Activated naive CD4-positive, alpha-beta T cell treated with anti-CD3 and anti-CD28 coated beads for 36 hours (primary cell): ENCODE measurements around the gene TEDC1. TPM values are rescaled to one million over a fixed set of nuclear protein-coding genes. Genes with fewer than 3 reads are reported as not detected.

ENCODE experiments used
- CTCF ChIA-PET: fragments of 350-600 bp; sonication (Branson Sonifier 250); formaldehyde crosslinking; loops from one replicate; lab custom pipeline; 2021; ENCODE audit warnings: antibody characterized with exemption; lab: Charles Lee
- DNase-seq: peaks from one replicate; pipeline ENCODE4 v3.0.0-alpha.2; 2020
- H3K27ac Mint-ChIP-seq: one replicate; pipeline ENCODE4 v1.8.0; 2021; ENCODE audit warnings: mild to moderate bottlenecking, mixed read lengths
- H3K27me3 Mint-ChIP-seq: one replicate; pipeline ENCODE4 v1.8.0; 2021; ENCODE audit warnings: low read depth, mixed read lengths
- H3K36me3 Mint-ChIP-seq: one replicate; pipeline ENCODE4 v1.8.0; 2021; ENCODE audit warnings: low read depth, mixed read lengths
- H3K4me1 Mint-ChIP-seq: one replicate; pipeline ENCODE4 v1.8.0; 2021; ENCODE audit warnings: low read depth, mixed read lengths
- H3K4me3 Mint-ChIP-seq: one replicate; pipeline ENCODE4 v1.8.0; 2021; ENCODE audit warnings: mild to moderate bottlenecking, moderate library complexity, mixed read lengths
- H3K9me3 Mint-ChIP-seq: one replicate; pipeline ENCODE4 v1.8.0; 2021; ENCODE audit warnings: mixed read lengths
- intact Hi-C: fragments of 100-400 bp; cut with micrococcal nuclease; formaldehyde crosslinking; loops from one replicate; pipeline ENCODE4 v1.15.1; 2023
- total RNA-seq, 2 experiments: library from RNA; stranded (reverse); gene quantifications; one replicate each; pipeline ENCODE4 v1.2.3, GENCODE V29; 2021

Gene TEDC1
- total RNA-seq, 2 experiments from 2014 or later = 27.8 to 28.6 TPM

DNA sequence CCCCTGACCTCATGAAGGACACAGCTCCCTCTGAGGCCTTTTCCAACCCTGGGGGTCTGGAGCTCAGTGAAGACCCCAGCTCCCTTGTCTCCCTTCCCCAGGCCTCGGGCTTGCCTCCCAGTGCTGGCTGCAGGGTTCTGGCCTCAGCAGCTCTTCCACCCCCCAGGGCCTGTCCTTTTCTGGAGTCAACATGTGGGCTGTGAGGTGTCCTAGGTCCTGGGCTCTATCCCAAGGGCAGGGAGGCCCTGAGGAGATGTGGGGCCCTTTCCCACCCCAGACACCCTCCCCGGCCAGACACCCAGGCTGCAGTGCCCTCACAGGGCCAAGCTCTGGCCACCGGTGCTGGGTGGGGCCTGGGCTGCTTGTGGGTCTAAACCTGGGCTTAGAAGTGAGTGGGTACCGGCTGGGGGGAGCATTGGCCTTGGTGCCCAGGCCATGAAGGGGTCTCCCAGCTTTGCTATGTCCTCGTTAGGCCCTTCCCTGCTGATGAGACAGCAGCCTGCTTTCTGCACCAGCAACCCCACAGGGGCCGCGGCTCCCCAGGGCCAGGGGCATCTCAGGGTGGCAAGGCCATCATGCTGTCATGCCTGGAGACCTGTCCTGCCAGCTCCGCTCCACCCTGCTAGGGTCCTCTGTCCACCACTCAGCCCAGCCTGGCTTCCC, 19.1 kb upstream of the TEDC1 start:
- Mint-ChIP-seq H3K27ac (no peak overlapping the region), H3K27me3 (peaks cover 9% of the 10 kb centered on the region), H3K36me3 (no peaks in the 10 kb centered on the region), H3K4me1 (peaks cover 8% of the 10 kb centered on the region), H3K4me3 (no peak overlapping the region), H3K9me3 (no peaks in the 10 kb centered on the region)
- no peak for DNase-seq
- CTCF ChIA-PET = interaction anchor here (1.2 to 1.3 kb wide), 2 partner anchors 10 to 17 kb away, joined by 4 to 7 read pairs; no protein-coding TSS in a partner anchor
- intact Hi-C loops = no loop called here

DNA sequence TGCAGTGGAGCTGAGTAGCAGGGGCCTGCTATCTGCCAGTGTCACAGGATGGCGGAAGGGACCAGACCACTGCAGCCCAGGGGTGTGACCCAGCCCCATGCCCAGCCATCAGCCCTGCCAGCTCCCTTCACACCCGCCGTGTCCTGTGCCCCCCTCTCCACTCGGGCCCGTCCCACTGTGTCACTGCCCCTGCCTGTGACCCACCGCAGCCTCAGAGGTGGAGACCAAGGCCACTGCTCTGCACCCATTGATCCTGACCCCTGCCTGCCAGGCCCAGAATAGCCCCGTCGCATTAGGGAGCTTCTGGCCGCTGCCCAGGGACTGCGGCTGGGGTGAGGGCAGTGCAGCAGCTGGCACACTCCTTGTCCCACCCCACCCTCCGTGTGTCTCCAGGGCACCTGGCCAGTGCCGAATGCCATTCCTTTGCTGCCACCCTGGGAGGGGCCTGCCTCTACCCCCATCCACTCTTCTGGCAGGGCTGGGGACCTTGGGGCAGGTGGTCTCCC, 18.5 kb upstream of the TEDC1 start:
- Mint-ChIP-seq H3K4me3 (no peak overlapping the region), H3K36me3 (peaks cover 2% of the 10 kb centered on the region), H3K27ac (no peak overlapping the region), H3K4me1 (peaks cover 14% of the 10 kb centered on the region), H3K27me3 (peaks cover 14% of the 10 kb centered on the region), H3K9me3 (no peaks in the 10 kb centered on the region)
- DNase-seq = no peak
- CTCF ChIA-PET = interaction anchor here (1.2 to 1.3 kb wide), 2 partner anchors 9 to 17 kb away, joined by 4 to 7 read pairs; no protein-coding TSS in a partner anchor
- intact Hi-C loops = no loop called here

DNA sequence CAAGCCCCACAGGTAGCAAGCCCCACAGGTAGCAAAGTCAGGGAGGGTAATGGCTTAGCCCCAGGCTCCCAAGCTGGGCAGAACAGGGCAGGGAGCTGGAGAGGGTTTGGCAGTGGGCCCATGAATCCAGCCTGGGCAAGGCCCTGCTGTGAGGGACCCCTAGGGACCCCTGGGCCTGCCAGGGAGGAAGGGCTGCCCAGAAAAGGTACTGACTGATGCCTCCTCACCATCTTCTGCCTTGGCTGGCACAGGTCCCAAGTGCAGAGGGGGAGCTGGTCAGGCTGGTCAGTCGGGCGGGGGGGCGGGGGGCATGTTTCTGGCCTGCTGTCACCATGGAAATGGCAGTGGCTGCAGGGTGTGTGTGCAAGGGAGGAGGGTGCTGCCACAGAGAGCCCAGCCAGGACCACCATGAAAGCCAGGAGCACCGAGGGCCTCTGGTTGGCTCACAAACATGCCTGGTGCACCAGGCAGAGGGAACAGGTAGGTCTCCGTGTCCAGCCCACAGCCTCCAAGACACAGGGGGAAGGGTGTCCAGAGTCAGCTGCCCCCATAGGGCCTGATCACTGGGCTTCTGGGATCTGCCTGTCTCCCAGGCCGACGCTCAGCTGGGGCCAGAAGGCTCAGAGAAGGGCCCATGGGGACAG, 17.9 kb upstream of the TEDC1 start:
- CTCF ChIA-PET = interaction anchor here (0.9 to 1.0 kb wide), 2 partner anchors 17 to 102 kb away, joined by 3 to 4 read pairs; no protein-coding TSS in a partner anchor
- DNase-seq = no peak
- Mint-ChIP-seq H3K27me3 (peaks cover 14% of the 10 kb centered on the region), H3K36me3 (peaks cover 2% of the 10 kb centered on the region), H3K9me3 (no peaks in the 10 kb centered on the region), H3K4me1 (peaks cover 14% of the 10 kb centered on the region), H3K27ac (no peak overlapping the region), H3K4me3 (no peak overlapping the region)
- intact Hi-C loops = no loop called here

GRCh38 chr14:105473677-105474482, 17.2 kb upstream of the TEDC1 start:
- intact Hi-C loops = no loop called here
- peak; percentile 63 for DNase-seq
- H3K9me3 Mint-ChIP-seq = no peaks in the 10 kb centered on the region
- H3K27ac Mint-ChIP-seq = no peak overlapping the region
- H3K27me3 Mint-ChIP-seq = peaks cover 14% of the 10 kb centered on the region
- CTCF ChIA-PET = interaction anchor here (0.9 to 1.0 kb wide), 2 partner anchors 16 to 103 kb away, joined by 3 to 4 read pairs; no protein-coding TSS in a partner anchor
- peaks cover 14% of the 10 kb centered on the region for H3K4me1 Mint-ChIP-seq
- peaks cover 2% of the 10 kb centered on the region for H3K36me3 Mint-ChIP-seq
- H3K4me3 Mint-ChIP-seq = peak overlapping the region; percentile 27

DNA sequence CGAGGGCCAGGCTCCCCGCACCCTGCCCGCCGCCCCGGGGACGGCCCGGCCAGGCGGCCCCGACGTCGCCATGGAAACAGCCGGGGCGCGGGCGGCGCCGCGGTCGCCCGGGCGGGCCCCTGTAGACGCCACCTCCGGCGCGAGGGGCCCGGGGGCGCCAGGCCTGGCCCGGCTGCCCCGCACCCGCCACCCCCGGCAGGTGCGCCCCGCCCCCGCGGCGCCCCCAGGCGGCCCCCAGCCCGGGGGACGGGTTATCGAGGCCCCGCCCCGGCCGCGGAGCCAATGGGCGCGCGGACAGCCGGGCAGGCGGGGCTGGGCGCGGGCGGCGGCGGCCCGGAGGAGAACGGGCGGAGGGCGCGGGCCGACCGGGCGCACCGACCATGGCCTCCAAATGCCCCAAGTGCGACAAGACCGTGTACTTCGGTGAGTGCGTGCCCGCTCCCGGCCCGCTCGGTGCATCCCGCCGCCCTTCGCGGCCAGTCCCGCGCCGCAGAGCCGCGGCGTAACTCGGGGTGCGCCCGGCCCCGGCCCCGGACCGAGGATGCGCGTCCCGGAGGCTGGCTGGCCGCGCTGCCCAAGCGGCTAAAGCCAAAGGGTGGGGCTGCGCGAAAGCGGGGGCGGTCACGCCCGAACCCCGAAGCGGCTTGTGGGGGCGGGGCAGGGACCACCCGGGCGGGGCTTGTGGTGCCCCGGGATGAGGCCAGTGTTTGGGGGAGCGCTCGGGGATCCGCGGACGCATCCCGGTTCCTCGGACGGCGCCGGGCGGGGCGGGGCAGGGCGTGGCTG, 16.4 kb upstream of the TEDC1 start, which contains the start of gene CRIP2:
Gene CRIP2, plus strand, starts transcription at position 339 of the 786 bp plus-strand sequence. Its CDS starts 42 bp downstream, at position 381.
- CTCF ChIA-PET = interaction anchor here (0.9 to 1.0 kb wide), 2 partner anchors 15 to 104 kb away, joined by 3 to 4 read pairs; no protein-coding TSS in a partner anchor
- intact Hi-C loops = no loop called here
- Mint-ChIP-seq H3K27ac (no peak within 1 kb of the TSS), H3K27me3 (peaks cover 19% of the 10 kb centered on the region), H3K9me3 (no peaks in the 10 kb centered on the region), H3K4me1 (peaks cover 19% of the 10 kb centered on the region), H3K4me3 (peak within 1 kb of the TSS; percentile 32), H3K36me3 (peaks cover 2% of the 10 kb centered on the region)
- no peak for DNase-seq

- Mint-ChIP-seq H3K4me3 (peak overlapping the region; percentile 32), H3K27me3 (peaks cover 22% of the 10 kb centered on the region), H3K36me3 (peaks cover 2% of the 10 kb centered on the region), H3K27ac (no peak overlapping the region), H3K9me3 (no peaks in the 10 kb centered on the region), H3K4me1 (peaks cover 27% of the 10 kb centered on the region)
- intact Hi-C loops = loop anchor here (2.0 kb wide), 1 partner anchor 15 kb away; the partner anchor contains the start of gene TEDC1
- CTCF ChIA-PET = interaction anchor here (1.8 kb wide), 1 partner anchor 14 kb away, joined by 8 read pairs; no protein-coding TSS in a partner anchor
- DNase-seq = no peak
Observed at GRCh38 chr14:105475269-105476096, 15.6 kb upstream of the TEDC1 start.

- H3K27ac Mint-ChIP-seq = no peak overlapping the region
- CTCF ChIA-PET = interaction anchor here (1.1 to 1.8 kb wide), 2 partner anchors 14 to 106 kb away, joined by 3 to 8 read pairs; no protein-coding TSS in a partner anchor
- intact Hi-C loops = loop anchor here (2.0 kb wide), 1 partner anchor 15 kb away; the partner anchor contains the start of gene TEDC1
- DNase-seq = no peak
- peaks cover 34% of the 10 kb centered on the region for H3K4me1 Mint-ChIP-seq
- peaks cover 22% of the 10 kb centered on the region for H3K27me3 Mint-ChIP-seq
- H3K4me3 Mint-ChIP-seq = no peak overlapping the region
- no peaks in the 10 kb centered on the region for H3K9me3 Mint-ChIP-seq
- H3K36me3 Mint-ChIP-seq = peaks cover 2% of the 10 kb centered on the region
Observed at GRCh38 chr14:105476097-105476830, 14.8 kb upstream of the TEDC1 start.

DNA sequence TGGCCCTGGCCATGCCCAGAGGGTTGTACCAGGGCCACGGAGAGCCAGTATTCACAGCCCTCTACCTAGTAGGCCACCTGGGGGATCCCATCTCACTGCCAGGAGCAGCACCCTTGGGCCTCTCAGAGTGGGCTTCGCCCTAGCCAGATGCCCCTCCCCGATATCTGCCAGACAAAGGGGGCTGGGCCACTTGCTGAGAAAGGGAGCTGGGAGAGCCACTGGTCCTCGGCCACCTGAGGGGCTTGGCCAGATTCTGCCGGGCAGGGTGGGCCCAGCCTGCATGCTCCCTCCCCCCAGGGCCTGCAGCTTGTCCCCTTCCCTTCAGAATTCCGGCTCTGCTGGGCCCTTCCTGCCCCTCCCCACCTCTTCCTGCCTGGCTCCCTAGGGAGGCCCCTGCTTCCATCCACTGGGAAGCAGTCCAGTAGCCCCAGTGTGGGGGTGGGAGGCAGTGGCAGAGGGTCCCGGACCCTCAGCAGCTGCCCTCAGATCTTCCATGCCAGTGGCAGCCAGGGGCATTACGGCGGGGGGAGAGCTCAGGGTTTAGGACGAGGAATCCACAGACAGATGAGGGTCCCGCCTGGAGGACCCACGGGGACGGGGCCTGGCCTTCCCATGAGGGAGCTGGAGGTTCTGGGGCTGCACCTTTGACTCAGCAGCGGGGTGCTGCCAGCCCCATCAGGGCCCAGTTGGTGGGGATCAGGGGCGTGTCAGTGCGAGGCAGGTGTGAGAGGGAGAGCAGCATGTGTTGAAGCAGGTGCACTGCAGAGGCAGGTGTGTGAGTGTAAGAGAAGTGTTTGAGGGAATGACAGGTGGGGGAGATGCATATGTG, 14.0 kb upstream of the TEDC1 start:
- H3K27ac Mint-ChIP-seq = no peak overlapping the region
- H3K4me1 Mint-ChIP-seq = peaks cover 39% of the 10 kb centered on the region
- CTCF ChIA-PET = interaction anchor here (1.1 to 1.8 kb wide), 2 partner anchors 13 to 106 kb away, joined by 3 to 8 read pairs; no protein-coding TSS in a partner anchor

DNA sequence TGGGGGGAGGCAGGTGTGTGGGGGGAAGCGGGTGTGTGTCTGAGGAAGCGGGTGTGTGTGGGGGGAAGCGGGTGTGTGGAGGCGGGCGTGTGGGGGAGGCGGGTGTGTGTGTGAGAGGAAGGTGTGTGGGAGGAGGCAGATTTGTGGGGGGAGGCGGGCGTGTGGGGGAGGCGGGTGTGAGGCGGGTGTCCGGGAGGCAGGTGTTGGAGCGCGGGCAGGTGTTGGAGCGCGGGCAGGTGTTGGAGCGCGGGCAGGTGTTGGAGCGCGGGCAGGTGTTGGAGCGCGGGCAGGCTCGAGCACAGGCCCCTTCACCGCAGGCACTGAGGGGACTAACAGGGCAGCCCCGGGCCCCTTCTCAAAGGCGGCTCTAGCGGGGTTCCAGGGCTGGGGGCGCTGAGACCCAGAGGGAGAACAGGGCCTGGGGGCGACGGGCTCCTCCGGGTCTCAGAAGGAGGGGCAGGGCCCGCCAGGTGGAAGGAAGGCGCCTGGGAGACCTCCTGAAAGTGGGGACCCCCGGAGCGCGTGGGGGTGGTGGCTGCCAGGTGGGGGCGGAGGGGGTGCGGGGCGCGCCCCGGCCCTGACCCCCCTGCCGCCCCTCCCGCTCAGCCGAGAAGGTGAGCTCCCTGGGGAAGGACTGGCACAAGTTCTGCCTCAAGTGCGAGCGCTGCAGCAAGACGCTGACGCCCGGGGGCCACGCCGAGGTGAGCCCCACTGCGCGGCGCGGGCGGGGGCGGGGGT, 13.2 kb upstream of the TEDC1 start:
- H3K4me1 Mint-ChIP-seq = peaks cover 47% of the 10 kb centered on the region
- H3K4me3 Mint-ChIP-seq = no peak overlapping the region
- H3K36me3 Mint-ChIP-seq = peaks cover 2% of the 10 kb centered on the region
- intact Hi-C loops = loop anchor here (2.0 kb wide), 1 partner anchor 13 kb away; the partner anchor contains the start of gene TEDC1
- H3K27me3 Mint-ChIP-seq = peaks cover 22% of the 10 kb centered on the region
- CTCF ChIA-PET = interaction anchor here (1.0 kb wide), 1 partner anchor 230 kb away, joined by 3 read pairs; no protein-coding TSS in a partner anchor
- no peak for DNase-seq
- H3K9me3 Mint-ChIP-seq = no peaks in the 10 kb centered on the region
- H3K27ac Mint-ChIP-seq = no peak overlapping the region

More for the DNA sequence above, 14.0 kb upstream of the TEDC1 start:
- DNase-seq = no peak
- no peaks in the 10 kb centered on the region for H3K9me3 Mint-ChIP-seq
- H3K4me3 Mint-ChIP-seq = no peak overlapping the region
- intact Hi-C loops = loop anchor here (2.0 kb wide), 1 partner anchor 14 kb away; the partner anchor contains the start of gene TEDC1
- H3K36me3 Mint-ChIP-seq = peaks cover 2% of the 10 kb centered on the region
- H3K27me3 Mint-ChIP-seq = peaks cover 22% of the 10 kb centered on the region
